Duodenal mucosa (tissue), 2 donors: ENCODE results near the gene CDC20B.
A peak's percentile ranks its signal among the peaks of the same experiment; 100 is the strongest.
"Not testable (repeated sequence)": the region's sequence is repeated elsewhere in the genome, so short reads cannot be mapped to it uniquely, and the experiment has no call there.

ENCODE experiments used
- H3K27ac ChIP-seq: one replicate; pipeline ENCODE4 v1.7.0; 2013; ENCODE audit warnings: low read depth, low read length
- H3K27me3 ChIP-seq, 2 donors: one replicate each; pipeline ENCODE4 v1.7.0; 2013; ENCODE audit warnings: low read length in 2 of 2, control low read depth in 1 of 2; ENCODE audit not compliant: insufficient read depth in 2 of 2, control insufficient read depth in 1 of 2
- H3K36me3 ChIP-seq, 2 donors: one replicate each; pipeline ENCODE4 v1.7.0; 2013; ENCODE audit warnings: low read length in 2 of 2, control low read depth in 1 of 2; ENCODE audit not compliant: insufficient read depth in 2 of 2, control insufficient read depth in 1 of 2
- H3K4me1 ChIP-seq, 2 donors: one replicate each; pipeline ENCODE4 v1.7.0; 2013; ENCODE audit warnings: low read length in 2 of 2, control low read depth in 1 of 2; ENCODE audit not compliant: insufficient read depth in 2 of 2, control insufficient read depth in 1 of 2
- H3K4me3 ChIP-seq, 2 donors: one replicate each; pipeline ENCODE4 v1.7.0; 2013; ENCODE audit warnings: low read length in 2 of 2, low read depth in 1 of 2
- H3K9ac ChIP-seq, 2 donors: one replicate each; pipeline ENCODE4 v1.7.0; 2013; ENCODE audit warnings: low read length in 2 of 2, low read depth in 1 of 2
- H3K9me3 ChIP-seq, 2 donors: one replicate each; pipeline ENCODE4 v1.7.0; 2013; ENCODE audit warnings: low read length in 2 of 2, control low read depth in 1 of 2; ENCODE audit not compliant: control insufficient read depth in 1 of 2

Gene CDC20B

DNA sequence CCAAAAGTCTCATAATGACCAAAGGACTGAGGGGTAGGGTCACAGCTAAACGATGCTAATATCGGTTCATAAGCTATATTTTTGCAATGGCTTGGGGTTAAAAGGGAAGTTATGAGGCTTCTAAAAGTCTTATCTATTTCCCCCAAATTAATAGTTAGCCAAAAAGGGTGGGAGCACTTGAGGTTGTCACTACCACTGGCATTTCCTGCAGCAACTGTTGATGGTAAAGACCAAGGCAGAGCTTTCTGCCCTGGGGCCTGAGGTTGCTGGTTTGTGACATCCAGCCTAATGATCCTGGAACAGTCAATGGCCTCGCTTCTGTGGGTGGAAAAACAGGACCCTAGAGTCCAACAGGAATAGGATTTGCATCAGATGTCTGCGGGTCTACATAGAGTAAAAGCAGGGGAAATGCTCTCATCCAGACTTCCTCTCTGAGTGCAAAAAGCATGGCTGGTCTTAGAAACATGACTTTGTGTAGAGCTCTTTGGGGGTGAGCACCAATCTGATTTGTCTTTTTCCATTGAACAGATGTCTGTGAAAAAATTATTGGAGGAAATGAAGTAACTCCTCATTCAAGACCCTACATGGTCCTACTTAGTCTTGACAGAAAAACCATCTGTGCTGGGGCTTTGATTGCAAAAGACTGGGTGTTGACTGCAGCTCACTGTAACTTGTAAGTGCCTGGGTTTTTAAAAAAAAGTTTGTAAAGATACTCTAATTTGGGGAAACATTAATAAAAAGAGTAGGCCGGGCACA is 67.9 kb downstream of the CDC20B start:
- no peaks in the 10 kb centered on the region for H3K4me1 ChIP-seq
- H3K4me3 ChIP-seq = no peak overlapping the region
- H3K27me3 ChIP-seq = no peaks in the 10 kb centered on the region
- no peaks in the 10 kb centered on the region for H3K9me3 ChIP-seq
- no peaks in the 10 kb centered on the region for H3K36me3 ChIP-seq
- no peak overlapping the region for H3K9ac ChIP-seq
- H3K27ac ChIP-seq = no peak overlapping the region

GRCh38 chr5:55104036-55104772 is 68.8 kb downstream of the CDC20B start:
- Histone ChIP-seq H3K27me3 (no peaks in the 10 kb centered on the region), H3K4me3 (peak overlapping the region; percentile 1 to 10), H3K36me3 (no peaks in the 10 kb centered on the region), H3K9me3 (no peaks in the 10 kb centered on the region), H3K9ac (no peak overlapping the region), H3K4me1 (no peaks in the 10 kb centered on the region), H3K27ac (no peak overlapping the region)

- H3K27me3 ChIP-seq = no peaks in the 10 kb centered on the region
- H3K36me3 ChIP-seq = no peaks in the 10 kb centered on the region
- no peaks in the 10 kb centered on the region for H3K9me3 ChIP-seq
- H3K27ac ChIP-seq = no peak within 1 kb of the TSS
- H3K4me1 ChIP-seq = no peaks in the 10 kb centered on the region
- no peak within 1 kb of the TSS for H3K9ac ChIP-seq
- peak within 1 kb of the TSS in 1 of 2 donors; percentile 28 for H3K4me3 ChIP-seq
Observed at GRCh38 chr5:55102348-55102747, 70.6 kb downstream of the CDC20B start, which contains the start of gene GZMA. TSS of gene GZMA (plus strand) at chr5:55102646. CDS start at chr5:55102683, 37 bp downstream.

- no peak overlapping the region for H3K4me3 ChIP-seq
- H3K27me3 ChIP-seq = no peaks in the 10 kb centered on the region
- H3K9me3 ChIP-seq = no peaks in the 10 kb centered on the region
- H3K27ac ChIP-seq = no peak overlapping the region
- no peak overlapping the region for H3K9ac ChIP-seq
- peaks cover 0 to 2% of the 10 kb centered on the region in 2 donors for H3K4me1 ChIP-seq
- H3K36me3 ChIP-seq = no peaks in the 10 kb centered on the region
Observed at GRCh38 chr5:55101556-55102276, 71.3 kb downstream of the CDC20B start.

DNA sequence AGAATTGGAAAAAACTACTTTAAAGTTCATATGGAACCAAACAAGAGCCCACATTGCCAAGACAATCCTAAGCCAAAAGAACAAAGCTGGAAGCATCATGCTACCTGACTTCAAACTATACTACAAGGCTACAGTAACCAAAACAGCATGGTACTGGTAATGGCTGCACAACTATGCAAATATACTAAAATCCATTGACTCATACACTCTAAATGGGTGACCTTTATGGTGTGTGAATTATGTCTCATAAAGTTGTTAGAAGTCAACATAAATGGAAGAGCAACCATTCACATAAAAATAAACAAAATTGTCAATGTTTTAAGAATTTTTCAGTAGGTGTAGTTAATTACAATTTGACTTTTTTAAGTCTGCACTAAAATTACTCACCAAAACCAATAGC is 71.8 kb downstream of the CDC20B start:
- not testable (repeated sequence) for H3K27ac ChIP-seq, H3K27me3 ChIP-seq, H3K4me1 ChIP-seq, H3K36me3 ChIP-seq, H3K4me3 ChIP-seq, H3K9ac ChIP-seq, H3K9me3 ChIP-seq

DNA sequence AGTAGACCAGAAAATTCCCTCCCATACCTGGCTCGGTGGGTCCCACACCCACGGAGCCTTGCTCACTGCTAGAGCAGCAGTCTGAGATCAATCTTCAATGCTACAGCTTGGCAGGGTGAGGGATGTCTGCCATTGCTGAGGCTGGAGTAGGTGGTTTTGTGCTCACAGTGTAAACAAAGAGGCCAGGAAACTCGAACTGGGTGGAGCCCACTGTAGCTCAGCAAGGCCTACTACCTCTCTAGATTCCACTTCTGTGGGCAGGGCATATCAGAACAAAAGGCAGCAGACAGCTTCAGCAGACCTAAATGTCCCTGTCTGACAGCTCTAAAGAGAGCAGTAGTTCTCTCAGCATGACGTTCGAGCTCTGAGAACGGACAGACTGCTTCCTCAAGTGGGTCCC is 76.1 kb downstream of the CDC20B start:
- H3K27ac ChIP-seq = no peak overlapping the region
- no peaks in the 10 kb centered on the region for H3K9me3 ChIP-seq
- no peaks in the 10 kb centered on the region for H3K27me3 ChIP-seq
- H3K4me3 ChIP-seq = no peak overlapping the region
- H3K36me3 ChIP-seq = no peaks in the 10 kb centered on the region
- peaks cover 0 to 6% of the 10 kb centered on the region in 2 donors for H3K4me1 ChIP-seq
- no peak overlapping the region for H3K9ac ChIP-seq

GRCh38 chr5:55096182-55096581 is 76.8 kb downstream of the CDC20B start:
- H3K36me3 ChIP-seq = no peaks in the 10 kb centered on the region
- no peak overlapping the region for H3K27ac ChIP-seq
- no peak overlapping the region for H3K4me3 ChIP-seq
- H3K9ac ChIP-seq = no peak overlapping the region
- H3K27me3 ChIP-seq = no peaks in the 10 kb centered on the region
- no peaks in the 10 kb centered on the region for H3K9me3 ChIP-seq
- peaks cover 0 to 6% of the 10 kb centered on the region in 2 donors for H3K4me1 ChIP-seq

DNA sequence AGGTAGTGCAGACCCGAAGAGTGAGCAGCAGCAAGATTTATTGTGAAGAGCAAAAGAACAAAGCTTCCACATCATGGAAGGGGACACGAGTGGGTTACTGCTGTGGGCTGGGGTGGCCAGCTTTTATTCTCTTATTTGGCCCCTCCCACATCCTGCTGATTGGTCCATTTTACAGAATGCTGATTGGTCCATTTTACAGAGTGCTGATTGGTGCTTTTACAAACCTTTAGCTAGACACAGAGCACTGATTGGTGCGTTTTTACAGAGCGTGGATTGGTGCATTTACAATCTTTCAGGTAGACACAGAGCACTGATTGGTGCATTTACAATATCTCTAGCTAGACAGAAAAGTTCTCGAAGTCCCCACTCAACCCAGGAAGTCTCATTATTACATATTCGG is 82.0 kb downstream of the CDC20B start:
- not testable (repeated sequence) for H3K4me1 ChIP-seq, H3K27ac ChIP-seq, H3K36me3 ChIP-seq, H3K4me3 ChIP-seq, H3K9ac ChIP-seq, H3K9me3 ChIP-seq, H3K27me3 ChIP-seq

DNA sequence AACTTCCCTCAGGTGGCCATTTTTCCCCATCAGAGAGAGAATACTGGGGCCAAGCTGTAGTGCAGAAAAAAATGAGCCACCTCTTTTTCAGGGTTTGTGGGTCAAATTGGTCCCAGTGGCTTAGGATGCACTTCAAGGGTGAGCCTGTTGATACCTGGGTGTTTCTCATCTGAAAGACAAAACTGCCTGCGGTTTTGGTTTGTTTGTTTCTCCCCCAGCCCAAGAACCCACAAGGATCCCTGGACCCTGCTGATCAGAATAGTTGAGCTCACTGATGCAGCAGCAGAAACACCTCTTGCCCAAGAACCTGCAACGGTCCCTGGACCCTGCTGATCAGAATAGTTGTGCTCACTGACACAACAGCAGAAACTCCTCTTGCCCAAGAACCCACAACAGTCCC is 83.7 kb downstream of the CDC20B start:
- H3K9ac ChIP-seq, H3K27ac ChIP-seq, H3K4me3 ChIP-seq, H3K4me1 ChIP-seq, H3K36me3 ChIP-seq, H3K9me3 ChIP-seq, H3K27me3 ChIP-seq: not testable (repeated sequence)

- Histone ChIP-seq H3K4me1 (no peaks in the 10 kb centered on the region), H3K27me3 (no peaks in the 10 kb centered on the region), H3K4me3 (no peak overlapping the region), H3K9ac (no peak overlapping the region), H3K9me3 (no peaks in the 10 kb centered on the region), H3K36me3 (no peaks in the 10 kb centered on the region), H3K27ac (no peak overlapping the region)
Observed at GRCh38 chr5:55081541-55081940, 91.4 kb downstream of the CDC20B start.
